Measurements from ENCODE around the gene ALDOA.

Gene ALDOA

GRCh38 chr16:30041841-30042240 lies 23.7 kb upstream of the ALDOA start:
- DNase-seq (ENCODE audit: low read depth): no peak

DNA sequence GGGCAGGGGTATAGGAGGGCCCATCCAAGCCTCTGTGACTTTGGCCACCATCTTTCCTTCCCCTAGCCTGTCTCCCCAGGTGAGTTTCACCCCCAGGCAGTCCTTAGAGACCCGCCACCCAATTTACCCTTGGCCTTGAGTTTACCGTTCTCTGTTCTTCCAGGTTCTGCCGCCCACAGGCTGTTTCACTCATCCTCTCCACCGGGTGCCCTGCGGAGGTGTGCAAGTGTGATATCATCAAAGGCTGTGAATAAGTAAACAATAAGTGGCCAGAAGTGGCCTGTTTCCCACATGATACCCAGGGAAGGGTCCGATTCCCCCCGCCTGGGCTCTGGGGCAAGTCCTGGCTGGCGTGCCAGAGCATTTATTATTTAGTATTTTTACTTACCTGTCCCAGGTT lies 19.4 kb upstream of the ALDOA start:
- DNase-seq (ENCODE audit: low read depth): no peak

GRCh38 chr16:30046588-30046987 lies 19.0 kb upstream of the ALDOA start:
- DNase-seq (ENCODE audit: low read depth): no peak

GRCh38 chr16:30049871-30050270 lies 15.7 kb upstream of the ALDOA start:
- DNase-seq (ENCODE audit: low read depth): no peak

- DNase-seq (ENCODE audit: low read depth): no peak
Measured at GRCh38 chr16:30051518-30051917, 14.0 kb upstream of the ALDOA start.

DNA sequence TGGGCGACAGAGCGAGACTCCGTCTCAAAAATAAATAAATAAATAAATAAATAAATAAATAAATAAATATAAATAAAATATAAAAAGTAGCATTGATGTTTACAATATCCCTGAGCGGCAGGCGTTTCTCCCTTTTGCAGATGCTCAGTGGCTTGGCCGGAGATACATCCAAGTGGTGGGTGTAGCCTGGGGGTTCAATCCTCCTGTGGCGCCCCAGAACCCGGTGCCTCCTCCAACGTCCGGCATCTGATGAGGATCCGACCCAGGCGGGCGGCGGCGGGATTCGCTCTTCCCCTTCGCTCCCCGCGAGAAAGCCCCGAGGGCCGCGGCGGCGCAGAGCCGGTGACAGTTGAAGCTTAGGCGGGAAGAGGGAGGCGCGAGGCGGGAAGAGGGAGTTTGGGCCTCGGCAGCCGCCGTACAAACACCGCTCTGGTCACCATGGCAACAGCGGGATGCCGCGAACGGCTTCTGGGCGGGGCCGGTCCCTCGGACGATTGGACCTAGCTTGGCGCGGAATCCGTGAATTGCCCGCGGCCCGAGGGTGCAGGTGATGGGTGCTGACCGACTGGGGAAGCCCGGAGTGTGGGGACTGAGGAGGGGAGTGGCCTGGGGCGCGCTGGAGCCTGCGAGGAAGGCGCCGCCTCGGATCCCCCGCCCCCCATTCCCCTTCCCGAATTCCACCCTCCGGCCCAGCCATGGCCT lies 12.7 kb upstream of the ALDOA start:
- DNase-seq (ENCODE audit: low read depth): peak; percentile 87

DNA sequence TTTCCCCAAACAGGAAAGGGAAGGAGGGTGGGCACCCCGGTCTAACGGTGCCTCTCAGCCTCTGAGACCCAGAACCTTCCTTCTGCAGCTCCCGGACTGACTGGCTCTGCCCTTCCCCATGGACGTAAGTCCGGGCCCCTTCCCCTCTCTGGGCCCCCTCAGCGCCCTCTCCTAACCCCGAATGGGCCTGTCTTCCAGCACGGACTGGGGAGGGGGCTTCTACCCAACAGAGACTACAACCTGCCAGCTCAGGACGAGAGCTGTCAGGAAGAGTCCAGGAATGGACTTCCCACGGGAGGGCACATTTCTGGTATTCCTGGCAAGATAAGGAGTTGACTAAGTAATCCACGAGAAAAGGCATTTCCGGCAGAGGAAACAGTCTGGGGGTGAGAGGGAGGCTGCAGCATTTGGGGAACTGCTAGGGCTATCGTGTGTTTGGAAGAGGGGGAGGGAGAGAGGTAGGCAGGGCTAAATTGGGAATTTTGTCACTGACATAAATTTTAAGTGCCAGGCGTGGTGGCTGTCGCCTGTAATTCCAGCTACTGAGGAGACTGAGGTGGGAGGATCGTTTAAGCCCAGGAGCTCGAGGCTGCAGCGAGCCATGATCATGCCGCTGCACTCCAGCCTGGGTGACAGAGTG lies 12.1 kb upstream of the ALDOA start:
- no peak for DNase-seq (ENCODE audit: low read depth)

- no peak for DNase-seq (ENCODE audit: low read depth)
Measured at GRCh38 chr16:30054451-30054850, 11.1 kb upstream of the ALDOA start.

GRCh38 chr16:30054959-30055553 lies 10.5 kb upstream of the ALDOA start:
- DNase-seq (ENCODE audit: low read depth): no peak

DNA sequence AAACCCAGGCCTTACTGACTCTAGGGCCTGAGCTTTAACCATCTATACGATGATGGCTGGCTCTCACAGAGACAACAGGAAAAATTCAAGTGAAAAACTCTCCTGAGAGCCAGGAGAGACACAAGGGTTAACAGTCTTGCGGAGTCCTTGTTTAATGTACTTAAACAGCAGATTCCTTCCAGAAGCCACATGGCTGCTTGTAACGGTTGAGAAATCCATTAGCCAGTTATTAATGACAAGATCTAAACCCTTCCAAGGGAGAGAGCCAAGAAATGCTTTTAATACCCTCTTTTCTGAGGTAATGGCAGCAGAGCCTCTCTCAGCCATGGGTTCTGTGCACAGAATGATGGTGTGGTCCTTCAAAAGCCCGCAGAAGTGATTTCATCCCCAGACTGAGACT lies 5.2 kb upstream of the ALDOA start:
- DNase-seq (ENCODE audit: low read depth): no peak

DNA sequence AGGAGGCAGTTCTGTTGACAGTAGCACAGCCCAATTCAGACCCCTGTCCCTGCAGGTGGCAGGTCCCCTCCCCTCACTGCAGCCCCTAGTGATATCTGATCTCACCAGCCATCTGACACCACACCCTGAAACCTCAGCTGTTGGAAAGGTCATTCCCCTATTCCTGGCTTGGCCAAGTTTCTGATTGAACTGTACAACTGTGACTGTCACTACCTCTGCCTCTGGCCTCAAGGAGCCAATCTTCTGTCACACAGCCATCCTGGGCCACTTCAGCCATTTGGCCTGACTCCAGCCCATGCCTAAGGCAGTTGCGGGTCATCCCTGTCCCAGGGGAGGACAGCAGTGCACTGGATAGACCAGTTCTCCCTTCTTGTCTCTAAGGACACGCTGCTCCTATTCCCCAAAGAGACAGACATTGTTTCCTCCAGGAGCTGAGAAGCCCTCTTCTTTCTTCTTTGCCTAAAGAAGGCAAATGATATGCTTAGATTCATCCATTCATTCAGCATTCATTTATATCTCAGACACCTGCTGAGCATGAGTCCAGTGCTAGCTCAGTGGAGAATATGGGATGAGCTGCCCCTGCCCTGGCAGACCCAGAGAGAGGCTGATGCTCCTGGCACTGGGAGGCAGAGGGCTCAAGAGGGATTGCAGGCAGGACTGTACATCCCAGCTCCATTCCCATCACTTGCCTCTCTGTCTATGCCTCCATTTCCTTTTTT lies 4.6 kb upstream of the ALDOA start:
- DNase-seq (ENCODE audit: low read depth): no peak

DNA sequence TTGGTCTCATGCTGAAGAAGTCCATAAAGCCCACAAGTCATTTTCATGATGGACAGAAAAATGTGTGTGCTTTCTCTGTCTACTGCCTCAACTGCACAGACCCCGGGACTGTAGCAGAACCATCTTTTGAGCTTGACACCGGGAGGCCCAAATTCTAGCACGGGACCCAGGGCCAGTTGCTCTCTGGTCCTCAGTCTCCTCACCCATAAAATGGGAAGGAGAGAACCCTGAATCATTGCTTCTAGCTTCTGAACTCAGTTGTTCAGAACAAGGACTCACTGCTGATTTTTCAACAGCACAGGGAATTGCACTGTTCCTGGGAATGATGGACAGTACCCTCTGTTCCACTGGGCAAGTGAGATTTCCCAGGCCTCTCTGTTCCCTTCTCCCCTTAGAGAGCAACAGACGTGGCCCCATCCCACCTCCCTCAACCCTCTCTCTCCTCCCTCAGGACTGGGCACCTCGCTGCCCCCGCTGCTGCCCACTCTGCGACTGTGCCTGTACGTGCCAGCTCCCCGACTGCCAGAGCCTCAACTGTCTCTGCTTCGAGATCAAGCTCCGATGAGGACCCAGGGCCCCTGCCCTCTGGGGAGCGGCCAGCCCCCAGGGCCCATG lies 2.2 kb upstream of the ALDOA start:
- no peak for DNase-seq (ENCODE audit: low read depth)

DNA sequence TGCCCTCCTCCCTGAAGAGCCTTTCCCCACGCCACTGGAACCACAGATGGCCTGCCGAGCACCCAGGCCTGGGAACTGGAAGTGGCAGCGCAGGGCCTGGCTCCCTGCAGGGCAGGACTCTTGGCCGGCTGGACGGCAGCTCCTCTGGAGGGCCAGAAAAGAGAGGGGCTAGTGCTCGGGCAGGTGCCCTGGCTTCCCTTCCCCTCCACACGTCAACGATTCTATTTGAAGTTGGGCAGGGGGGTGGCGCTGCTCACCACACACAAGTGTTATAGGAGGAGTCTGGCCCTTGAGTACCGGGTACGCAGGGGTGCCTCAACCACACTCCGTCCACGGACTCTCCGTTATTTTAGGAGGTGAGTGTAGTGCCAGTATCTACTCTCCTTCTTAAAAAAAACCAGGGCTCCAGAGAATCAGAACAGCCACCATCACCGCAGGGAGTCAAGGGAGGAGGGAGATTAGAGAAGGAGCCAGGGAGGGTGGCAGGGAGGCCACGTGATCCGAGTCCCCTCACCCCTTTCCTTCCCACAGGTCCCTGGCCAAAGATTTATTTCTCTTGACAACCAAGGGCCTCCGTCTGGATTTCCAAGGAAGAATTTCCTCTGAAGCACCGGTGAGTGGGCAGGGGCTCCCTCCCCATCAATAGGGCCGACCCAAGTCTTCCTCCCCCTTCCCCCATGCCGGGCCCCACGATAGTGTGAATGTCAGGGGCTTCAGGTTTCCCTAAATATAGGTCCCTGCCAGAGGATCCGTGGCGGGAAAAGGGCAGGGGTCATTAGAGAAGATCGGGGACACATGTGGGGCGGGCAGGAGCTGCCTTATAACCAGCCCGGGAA lies 1.4 kb upstream of the ALDOA start:
- peak; percentile 84 for DNase-seq (ENCODE audit: low read depth)

DNA sequence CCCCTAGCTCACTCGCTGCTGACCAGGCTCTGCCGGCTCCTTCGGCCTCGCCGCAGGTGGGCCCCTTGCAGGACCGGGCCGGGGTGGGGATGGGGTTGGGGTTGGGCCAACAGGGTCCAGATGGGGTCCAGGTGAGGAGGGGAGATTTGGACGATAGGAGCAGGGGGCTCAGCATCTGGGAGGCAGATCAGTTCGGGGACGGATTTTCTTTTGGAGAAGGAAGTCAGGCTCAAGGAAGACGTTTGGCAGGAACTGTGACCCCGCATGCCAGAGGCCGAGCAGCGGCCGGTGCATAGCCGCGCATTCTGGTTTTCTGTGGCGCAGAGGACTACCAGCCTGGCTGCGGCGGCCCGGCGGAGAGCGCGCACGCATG lies 845 bp upstream of the ALDOA start:
- no peak for DNase-seq (ENCODE audit: low read depth)

- no peak for DNase-seq (ENCODE audit: low read depth)
Measured at GRCh38 chr16:30065943-30066760, 592 bp downstream of the ALDOA start.

DNA sequence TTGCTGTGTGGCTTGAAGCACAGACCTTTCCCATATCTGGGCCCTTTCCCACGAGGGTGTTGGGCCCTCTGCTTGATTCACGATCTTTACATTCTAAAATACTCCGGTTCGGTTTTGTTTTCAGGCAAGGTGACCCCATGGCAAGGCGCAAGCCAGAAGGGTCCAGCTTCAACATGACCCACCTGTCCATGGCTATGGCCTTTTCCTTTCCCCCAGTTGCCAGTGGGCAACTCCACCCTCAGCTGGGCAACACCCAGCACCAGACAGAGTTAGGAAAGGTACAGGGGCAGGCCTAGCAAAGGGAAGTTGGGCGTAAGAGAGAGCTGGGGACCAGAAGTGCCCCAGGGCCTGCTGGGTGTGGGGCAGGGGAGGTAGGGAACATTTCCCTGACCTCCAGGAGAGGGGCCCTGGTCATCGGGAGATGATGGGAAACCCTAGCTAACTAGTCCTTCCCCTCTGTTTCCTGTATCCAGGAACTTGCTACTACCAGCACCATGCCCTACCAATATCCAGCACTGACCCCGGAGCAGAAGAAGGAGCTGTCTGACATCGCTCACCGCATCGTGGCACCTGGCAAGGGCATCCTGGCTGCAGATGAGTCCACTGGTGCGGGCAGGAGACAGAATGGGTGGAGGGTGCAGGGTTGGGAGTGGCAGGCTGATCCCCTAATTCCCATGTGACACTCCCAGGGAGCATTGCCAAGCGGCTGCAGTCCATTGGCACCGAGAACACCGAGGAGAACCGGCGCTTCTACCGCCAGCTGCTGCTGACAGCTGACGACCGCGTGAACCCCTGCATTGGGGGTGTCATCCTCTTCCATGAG lies 1.4 kb downstream of the ALDOA start:
- DNase-seq (ENCODE audit: low read depth): no peak

DNA sequence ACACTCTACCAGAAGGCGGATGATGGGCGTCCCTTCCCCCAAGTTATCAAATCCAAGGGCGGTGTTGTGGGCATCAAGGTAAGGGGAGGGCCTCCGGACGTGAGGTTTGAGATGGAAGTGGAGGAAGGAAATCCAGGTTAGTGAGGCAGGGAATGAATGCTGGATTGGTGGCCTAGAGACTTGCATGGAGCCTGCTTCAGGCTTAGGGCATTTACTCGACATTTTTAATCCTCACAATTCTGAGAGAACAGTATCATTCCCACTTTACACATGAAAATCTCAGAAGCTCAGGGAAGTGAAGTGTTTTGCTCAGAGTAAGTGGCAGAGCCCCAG lies 2.0 kb downstream of the ALDOA start:
- DNase-seq (ENCODE audit: low read depth): no peak

DNA sequence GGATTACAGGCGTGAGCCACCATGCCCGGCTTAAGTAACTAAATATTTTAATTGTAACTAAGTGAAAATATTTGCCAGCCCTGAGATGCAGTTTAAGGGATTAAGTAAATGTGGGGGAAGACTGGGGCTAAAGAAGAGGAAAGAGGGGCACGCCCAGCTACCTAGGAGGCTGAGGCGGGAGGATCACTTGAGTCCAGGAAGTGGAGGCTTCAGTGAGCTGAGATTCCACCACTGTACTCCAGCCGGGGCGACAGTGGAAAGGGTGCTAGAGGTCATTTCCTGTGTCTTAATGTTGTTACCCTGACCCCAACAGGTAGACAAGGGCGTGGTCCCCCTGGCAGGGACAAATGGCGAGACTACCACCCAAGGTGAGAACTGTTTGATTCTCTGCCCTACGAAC lies 2.8 kb downstream of the ALDOA start:
- no peak for DNase-seq (ENCODE audit: low read depth)

GRCh38 chr16:30068750-30069610 lies 3.4 kb downstream of the ALDOA start:
- DNase-seq (ENCODE audit: low read depth): no peak

Data from CMK (cell line).